ENCODE data around the gene RNPEPL1. TPM values are rescaled to one million over a fixed set of nuclear protein-coding genes. Genes with fewer than 3 reads are reported as not detected.
"Not testable (repeated sequence)": the region's sequence is repeated elsewhere in the genome, so short reads cannot be mapped to it uniquely, and the experiment has no call there.

The RNPEPL1 gene
- total and polyA plus RNA-seq, 10 of the 15 experiments (the other 5 are each of a cell fraction or from before 2014, with no cell fraction given) = 0.24 to 49.5 (median 6.8) TPM

DNA sequence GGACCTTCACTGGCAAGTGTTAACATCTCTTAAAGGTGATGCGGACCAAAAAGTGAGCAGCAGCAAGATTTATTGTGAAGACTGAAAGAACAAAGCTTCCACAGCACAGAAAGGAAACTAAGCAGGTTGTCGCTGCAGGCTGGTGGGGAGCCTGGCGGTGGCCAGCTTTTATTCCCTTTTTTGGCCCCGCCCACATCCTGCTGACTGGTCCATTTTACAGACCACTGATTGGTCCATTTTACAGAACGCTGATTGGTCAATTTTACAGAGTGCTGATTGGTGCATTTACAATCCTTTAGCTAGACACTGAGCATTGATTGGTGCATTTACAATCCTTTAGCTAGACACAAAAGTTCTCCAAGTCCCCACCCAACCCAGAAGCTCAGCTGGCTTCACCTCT, 46.4 kb upstream of the RNPEPL1 start:
- H2AFZ ChIP-seq (ENCODE audit: control insufficient read depth, low read depth, low read length); H3K27me3 ChIP-seq (replicated peaks in 1 of 2; ENCODE audit: control insufficient read depth in 2 of 2, insufficient read depth in 2 of 2, low read length in 1 of 2); BruUV-seq (replicated peaks); SMC1A ChIA-PET (ENCODE audit: uncharacterized antibody, unreplicated experiment); RAD21 ChIA-PET (ENCODE audit: unreplicated experiment); intact Hi-C loops (cut with micrococcal nuclease; ENCODE audit: unreplicated experiment); DNase-seq (ENCODE audit: low read depth, low spot score); H3K9ac ChIP-seq (ENCODE audit: control insufficient read depth, insufficient read depth, low read length); ATAC-seq; H4K20me1 ChIP-seq (ENCODE audit: control insufficient read depth, insufficient read depth); H3K4me1 ChIP-seq (ENCODE audit: control insufficient read depth, insufficient read depth, low read length); H3K36me3 ChIP-seq (ENCODE audit: control insufficient read depth in 2 of 2, insufficient read depth in 2 of 2, low read length in 1 of 2); FAIRE-seq; H3K79me2 ChIP-seq (ENCODE audit: control insufficient read depth, insufficient read depth, low read length); H3K4me3 ChIP-seq; H3K27ac ChIP-seq (ENCODE audit: control insufficient read depth, insufficient read depth); POLR2A ChIA-PET; H3K4me2 ChIP-seq (ENCODE audit: control insufficient read depth, insufficient read depth): not testable (repeated sequence)
- WGBS (ENCODE audit: insufficient coverage, insufficient replicate concordance, low lambda C conversion rate, missing lambda C conversion rate) = 87% methylated on average over 5 of the region's 5 CpGs
- CTCF ChIA-PET = interaction anchor here (0.7 to 0.9 kb wide), 2 partner anchors 8 to 30 kb away, joined by 3 to 4 read pairs; no protein-coding TSS in a partner anchor
- peaks cover 19% of the 10 kb centered on the region; the same call in 2 of the 3 replicates for H3K9me3 ChIP-seq (replicated peaks; ENCODE audit: control insufficient read depth, insufficient read depth, low read length)
- in situ Hi-C loops (cut with MboI) = loop anchor here (25.0 kb wide), 1 partner anchor 315 kb away; no protein-coding TSS in a partner anchor

DNA sequence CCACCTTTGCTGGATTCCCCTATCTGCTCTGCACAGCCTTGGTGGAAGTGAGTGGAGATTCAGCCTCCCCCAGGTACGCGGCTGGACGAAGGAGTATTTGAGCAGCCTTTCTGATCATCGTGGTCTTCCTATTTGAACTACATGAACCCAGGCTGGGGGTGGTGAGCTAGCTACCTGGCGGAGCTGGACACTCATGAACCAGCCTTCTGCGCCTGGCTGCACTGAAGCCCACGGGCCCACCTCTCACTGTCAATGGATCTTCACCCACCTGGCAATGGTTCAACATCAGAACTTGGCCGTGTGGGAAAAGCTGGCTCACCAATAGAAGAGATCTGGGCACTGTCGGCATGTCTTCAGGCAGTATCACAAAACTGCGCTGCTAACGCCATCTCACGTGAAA, 45.9 kb upstream of the RNPEPL1 start:
- BruUV-seq (replicated peaks) = no TSS peak
- no peak overlapping the region for H3K9ac ChIP-seq (ENCODE audit: control insufficient read depth, insufficient read depth, low read length)
- no peak overlapping the region for H3K27ac ChIP-seq (ENCODE audit: control insufficient read depth, insufficient read depth)
- ChIA-PET SMC1A (ENCODE audit: uncharacterized antibody, unreplicated experiment) (no interaction called here), RAD21 (ENCODE audit: unreplicated experiment) (no interaction called here), CTCF (no interaction called here), POLR2A (no interaction called here)
- no peaks in the 10 kb centered on the region for H3K4me1 ChIP-seq (ENCODE audit: control insufficient read depth, insufficient read depth, low read length)
- WGBS (ENCODE audit: insufficient coverage, insufficient replicate concordance, low lambda C conversion rate, missing lambda C conversion rate) = 97% methylated on average over 12 of the region's 12 CpGs
- in situ Hi-C loops (cut with MboI) (loop anchor here (25.0 kb wide), 1 partner anchor 315 kb away; no protein-coding TSS in a partner anchor), intact Hi-C loops (cut with micrococcal nuclease; ENCODE audit: unreplicated experiment) (no loop called here)
- no peak overlapping the region for H3K4me3 ChIP-seq
- H2AFZ ChIP-seq (ENCODE audit: control insufficient read depth, low read depth, low read length) = no peak overlapping the region
- no peak overlapping the region for H3K4me2 ChIP-seq (ENCODE audit: control insufficient read depth, insufficient read depth)
- no peaks in the 10 kb centered on the region for H3K27me3 ChIP-seq (replicated peaks in 1 of 2; ENCODE audit: control insufficient read depth in 2 of 2, insufficient read depth in 2 of 2, low read length in 1 of 2)
- TF ChIP-seq SMAD1 (IDR thresholded peaks at IDR 0.05; ENCODE audit: low read depth, partially characterized antibody) = no peak
- TF ChIP-seq, protein P1, sequence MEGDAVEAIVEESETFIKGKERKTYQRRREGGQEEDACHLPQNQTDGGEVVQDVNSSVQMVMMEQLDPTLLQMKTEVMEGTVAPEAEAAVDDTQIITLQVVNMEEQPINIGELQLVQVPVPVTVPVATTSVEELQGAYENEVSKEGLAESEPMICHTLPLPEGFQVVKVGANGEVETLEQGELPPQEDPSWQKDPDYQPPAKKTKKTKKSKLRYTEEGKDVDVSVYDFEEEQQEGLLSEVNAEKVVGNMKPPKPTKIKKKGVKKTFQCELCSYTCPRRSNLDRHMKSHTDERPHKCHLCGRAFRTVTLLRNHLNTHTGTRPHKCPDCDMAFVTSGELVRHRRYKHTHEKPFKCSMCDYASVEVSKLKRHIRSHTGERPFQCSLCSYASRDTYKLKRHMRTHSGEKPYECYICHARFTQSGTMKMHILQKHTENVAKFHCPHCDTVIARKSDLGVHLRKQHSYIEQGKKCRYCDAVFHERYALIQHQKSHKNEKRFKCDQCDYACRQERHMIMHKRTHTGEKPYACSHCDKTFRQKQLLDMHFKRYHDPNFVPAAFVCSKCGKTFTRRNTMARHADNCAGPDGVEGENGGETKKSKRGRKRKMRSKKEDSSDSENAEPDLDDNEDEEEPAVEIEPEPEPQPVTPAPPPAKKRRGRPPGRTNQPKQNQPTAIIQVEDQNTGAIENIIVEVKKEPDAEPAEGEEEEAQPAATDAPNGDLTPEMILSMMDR (IDR thresholded peaks at IDR 0.05 in 2 of 3, conservative IDR thresholded peaks at IDR 0.05 in 1 of 3; ENCODE audit: control insufficient read depth in 2 of 3, extremely low read depth in 1 of 3, insufficient read depth in 1 of 3, low read depth in 3 of 3, low read length in 3 of 3) = no peak
- no peak for TF ChIP-seq NBN (IDR thresholded peaks at IDR 0.05)
- TF ChIP-seq, protein P2, sequence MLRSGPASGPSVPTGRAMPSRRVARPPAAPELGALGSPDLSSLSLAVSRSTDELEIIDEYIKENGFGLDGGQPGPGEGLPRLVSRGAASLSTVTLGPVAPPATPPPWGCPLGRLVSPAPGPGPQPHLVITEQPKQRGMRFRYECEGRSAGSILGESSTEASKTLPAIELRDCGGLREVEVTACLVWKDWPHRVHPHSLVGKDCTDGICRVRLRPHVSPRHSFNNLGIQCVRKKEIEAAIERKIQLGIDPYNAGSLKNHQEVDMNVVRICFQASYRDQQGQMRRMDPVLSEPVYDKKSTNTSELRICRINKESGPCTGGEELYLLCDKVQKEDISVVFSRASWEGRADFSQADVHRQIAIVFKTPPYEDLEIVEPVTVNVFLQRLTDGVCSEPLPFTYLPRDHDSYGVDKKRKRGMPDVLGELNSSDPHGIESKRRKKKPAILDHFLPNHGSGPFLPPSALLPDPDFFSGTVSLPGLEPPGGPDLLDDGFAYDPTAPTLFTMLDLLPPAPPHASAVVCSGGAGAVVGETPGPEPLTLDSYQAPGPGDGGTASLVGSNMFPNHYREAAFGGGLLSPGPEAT (IDR thresholded peaks at IDR 0.05; ENCODE audit: low read depth) = no peak
- TF ChIP-seq ZNF217 (IDR thresholded peaks at IDR 0.05) = no peak
- TF ChIP-seq ZSCAN29 (IDR thresholded peaks at IDR 0.05) = no peak
- TF ChIP-seq SUZ12 (IDR thresholded peaks at IDR 0.05; ENCODE audit: unreplicated experiment) = no peak
- no peak for TF ChIP-seq WRNIP1 (IDR thresholded peaks at IDR 0.05; ENCODE audit: borderline replicate concordance, low read depth, low read length)
- TF ChIP-seq CBX5 (IDR thresholded peaks at IDR 0.05; ENCODE audit: low read depth) = no peak
- TF ChIP-seq ZNF24 (IDR thresholded peaks at IDR 0.05) = no peak
- no peak for TF ChIP-seq ZNF274 (IDR thresholded peaks at IDR 0.05; ENCODE audit: insufficient read depth, insufficient read length)
- H3K9me3 ChIP-seq (replicated peaks; ENCODE audit: control insufficient read depth, insufficient read depth, low read length) = peaks cover 19% of the 10 kb centered on the region; the same call in 2 of the 3 replicates
- FAIRE-seq (no peak), DNase-seq (ENCODE audit: low read depth, low spot score) (no peak), ATAC-seq (no peak)
- H4K20me1 ChIP-seq (ENCODE audit: control insufficient read depth, insufficient read depth) = no peaks in the 10 kb centered on the region
- H3K36me3 ChIP-seq (ENCODE audit: control insufficient read depth in 2 of 2, insufficient read depth in 2 of 2, low read length in 1 of 2) = peaks cover 0 to 3% of the 10 kb centered on the region in 2 experiments; a peak in 1 of 4 replicates
- no peaks in the 10 kb centered on the region for H3K79me2 ChIP-seq (ENCODE audit: control insufficient read depth, insufficient read depth, low read length)

Measured in GM12878 (cell line).